GM12878 (cell line): ENCODE measurements around the gene CRMP1. TPM values are rescaled to one million over a fixed set of nuclear protein-coding genes. Genes with fewer than 3 reads are reported as not detected.

ENCODE experiments used
- ATAC-seq: fragments of 200-7000 bp; cut with Tn5 transposase; 3 replicates; pipeline ENCODE4 v1.9.1; 2020; ENCODE audit warnings: mild to moderate bottlenecking, moderate library complexity
- BruUV-seq: library from RNA; stranded (reverse); fragments of 400-500 nt; replicated peaks from 2 replicates; lab custom pipeline; 2021; lab: Mats Ljungman, UMichigan
- CTCF ChIA-PET: fragments of 300-600 bp; sonication (Branson Sonifier 250); formaldehyde crosslinking; extraction: SDS; loops from one replicate; lab custom pipeline; 2021; ENCODE audit warnings: inconsistent platforms; lab: Yijun Ruan, JAX
- POLR2A ChIA-PET: fragments of 350-600 bp; formaldehyde crosslinking; extraction: SDS; loops from one replicate; lab custom pipeline; 2021; ENCODE audit warnings: inconsistent platforms; lab: Charles Lee
- RAD21 ChIA-PET: fragments of 300-600 bp; sonication (Branson Sonifier 250); formaldehyde crosslinking; loops from one replicate; lab custom pipeline; 2023; ENCODE audit warnings: antibody characterized with exemption; ENCODE audit not compliant: unreplicated experiment; lab: Charles Lee
- SMC1A ChIA-PET: fragments of 300-600 bp; sonication (Branson Sonifier 250); formaldehyde crosslinking; loops from one replicate; lab custom pipeline; 2023; ENCODE audit not compliant: unreplicated experiment, uncharacterized antibody; lab: Charles Lee
- DNase-seq: peaks from one replicate; pipeline ENCODE4 v3.0.0-alpha.2; 2011; ENCODE audit warnings: low read depth, low spot score
- FAIRE-seq: peaks from 3 replicates; lab custom pipeline; 2011; peaks lifted over from hg19 to GRCh38; lab: Jason Lieb, UNC
- H2AFZ ChIP-seq: 2 replicates; pipeline ENCODE4 v1.6.0; 2011; ENCODE audit warnings: low read depth, low read length, control low read depth; ENCODE audit not compliant: control insufficient read depth
- H3K27ac ChIP-seq: 2 replicates; pipeline ENCODE4 v1.5.1; 2011; ENCODE audit warnings: control low read depth; ENCODE audit not compliant: control insufficient read depth, insufficient read depth
- H3K27me3 ChIP-seq, 2 experiments: replicated peaks in 1 of 2; 2 replicates each; pipeline versions ENCODE4 v1.6.0 to v1.6.1; 2011; ENCODE audit warnings: low read length in 1 of 2; ENCODE audit not compliant: control insufficient read depth in 2 of 2, insufficient read depth in 2 of 2
- H3K36me3 ChIP-seq, 2 experiments: 2 replicates each; pipeline ENCODE4 v1.5.1; 2011; ENCODE audit warnings: low read length in 1 of 2; ENCODE audit not compliant: control insufficient read depth in 2 of 2, insufficient read depth in 2 of 2
- H3K4me1 ChIP-seq: 2 replicates; pipeline ENCODE4 v1.6.1; 2011; ENCODE audit warnings: mild to moderate bottlenecking, low read length, moderate library complexity, mixed read lengths; ENCODE audit not compliant: control insufficient read depth, insufficient read depth
- H3K4me2 ChIP-seq: 2 replicates; pipeline ENCODE4 v1.6.0; 2011; ENCODE audit warnings: control low read depth; ENCODE audit not compliant: control insufficient read depth, insufficient read depth
- H3K4me3 ChIP-seq: fragments of 200-600 bp; sonication (generic); 2 replicates; pipeline ENCODE4 v1.5.1; 2016
- H3K79me2 ChIP-seq: 2 replicates; pipeline ENCODE4 v1.6.0; 2011; ENCODE audit warnings: low read length; ENCODE audit not compliant: control insufficient read depth, insufficient read depth
- H3K9ac ChIP-seq: 2 replicates; pipeline ENCODE4 v1.8.0; 2011; ENCODE audit warnings: low read length, control low read depth, mixed read lengths; ENCODE audit not compliant: control insufficient read depth, insufficient read depth
- H3K9me3 ChIP-seq: replicated peaks from 3 replicates; pipeline ENCODE4 v1.5.1; 2011; ENCODE audit warnings: mild to moderate bottlenecking, low read length; ENCODE audit not compliant: control insufficient read depth, insufficient read depth
- H4K20me1 ChIP-seq: 2 replicates; pipeline ENCODE4 v1.6.0; 2011; ENCODE audit not compliant: control insufficient read depth, insufficient read depth
- BACH1 ChIP-seq: fragments of 450-650 bp; IDR thresholded peaks from 2 replicates; pipeline ENCODE4 v1.6.1; 2017; ENCODE audit warnings: mild to moderate bottlenecking, borderline replicate concordance
- DPF2 ChIP-seq: fragments of 450-650 bp; IDR thresholded peaks from 2 replicates; pipeline ENCODE4 v1.6.1; 2017; ENCODE audit warnings: mild to moderate bottlenecking
- E4F1 ChIP-seq: fragments of 450-650 bp; IDR thresholded peaks from 2 replicates; pipeline ENCODE4 v1.6.1; 2018; ENCODE audit warnings: borderline replicate concordance, mild to moderate bottlenecking; ENCODE audit not compliant: partially characterized antibody
- ESRRA ChIP-seq: IDR thresholded peaks from 2 replicates; pipeline ENCODE4 v1.6.1; 2012; ENCODE audit warnings: mild to moderate bottlenecking, low read length, improper control_type of control experiment
- IRF4 ChIP-seq: IDR thresholded peaks from 2 replicates; pipeline ENCODE4 v1.6.1; 2011; ENCODE audit warnings: low read depth, low read length
- LARP7 ChIP-seq: fragments of 450-650 bp; IDR thresholded peaks from 2 replicates; pipeline ENCODE4 v1.6.1; 2017; ENCODE audit warnings: mild to moderate bottlenecking
- PAX8 ChIP-seq: fragments of 450-650 bp; IDR thresholded peaks from 2 replicates; pipeline ENCODE4 v1.6.1; 2017; ENCODE audit warnings: mild to moderate bottlenecking, moderate library complexity
- RELB ChIP-seq: fragments of 450-650 bp; IDR thresholded peaks from 2 replicates; pipeline ENCODE4 v1.6.1; 2017; ENCODE audit warnings: low read depth, mild to moderate bottlenecking, moderate library complexity
- SIX5 ChIP-seq: IDR thresholded peaks from 2 replicates; pipeline ENCODE4 v1.6.1; 2011; ENCODE audit warnings: mild to moderate bottlenecking, low read depth, low read length, moderate library complexity; ENCODE audit not compliant: severe bottlenecking
- SKIL ChIP-seq: fragments of 450-650 bp; IDR thresholded peaks from 2 replicates; pipeline ENCODE4 v1.6.1; 2017; ENCODE audit warnings: mild to moderate bottlenecking, low read depth, inconsistent platforms; ENCODE audit not compliant: poor library complexity, severe bottlenecking
- SPI1 ChIP-seq: IDR thresholded peaks from 2 replicates; pipeline ENCODE4 v1.6.1; 2011; ENCODE audit warnings: low read depth, mild to moderate bottlenecking, low read length, moderate library complexity, borderline replicate concordance; ENCODE audit not compliant: insufficient read depth
- ZNF384 ChIP-seq: IDR thresholded peaks from 2 replicates; pipeline ENCODE4 v1.6.1; 2012; ENCODE audit warnings: low read depth, mild to moderate bottlenecking, low read length, improper control_type of control experiment, borderline replicate concordance
- WGBS: methylation state at CpG from one replicate; pipeline ENCODE4 v1.1.6; 2016; ENCODE audit warnings: low lambda C conversion rate; ENCODE audit not compliant: insufficient replicate concordance, insufficient coverage; ENCODE audit errors: missing lambda C conversion rate; 5-methylcytosine and 5-hydroxymethylcytosine counted together
- in situ Hi-C: fragments of 300-500 bp; cut with MboI; formaldehyde crosslinking; loops from 9 replicates; pipeline ENCODE4 v1.14.3; 2018; ENCODE audit warnings: mixed read lengths
- intact Hi-C: fragments of 100-400 bp; cut with micrococcal nuclease; formaldehyde crosslinking; loops from one replicate; pipeline ENCODE4 v1.14.2; 2022; ENCODE audit not compliant: unreplicated experiment
- polyA plus RNA-seq, 11 experiments: library from polyadenylated mRNA; depleted of rRNA in 4 of 11; unstranded in 6 of 11; stranded (reverse) in 5 of 11; fragments of >200 nt; fragmentation: Nextera tagmentation in 4 of 11; fragmentation: Illumina TruSeq in 1 of 11; extraction: Ambion mirVana in 4 of 11; extraction: Trizol in 1 of 11; gene quantifications; 1 replicate in 1 of 11; 2 replicates in 10 of 11; pipeline versions ENCODE4 v1.2.1 to v1.2.3, GENCODE V29; 2011 to 2016; ENCODE audit warnings: inconsistent platforms in 2 of 11, missing spikeins in 2 of 11, low read depth in 1 of 11
- total RNA-seq, 4 experiments: library from RNA; depleted of rRNA in 3 of 4; stranded (reverse); fragments of >200 nt in 3 of 4; fragmentation: Illumina TruSeq in 1 of 4; extraction: Trizol in 1 of 4; gene quantifications; 2 replicates each; pipeline versions ENCODE4 v1.2.1 to v1.2.3, GENCODE V29; 2013 to 2021

The CRMP1 gene
- total and polyA plus RNA-seq, 10 of the 15 experiments (the other 5 are each of a cell fraction or from before 2014, with no cell fraction given): 0.03 to 1.4 (median 0.12) TPM; not detected in 2

GRCh38 chr4:5789141-5789540 is 103.7 kb downstream of the CRMP1 start (continued):
- no peak for TF ChIP-seq E4F1
- no peak for TF ChIP-seq IRF4
- TF ChIP-seq ZNF384: no peak
- no peak for TF ChIP-seq RELB
- TF ChIP-seq ESRRA: no peak
- no peak for TF ChIP-seq DPF2

- no peaks in the 10 kb centered on the region for H3K79me2 ChIP-seq
- ATAC-seq (peak; percentile 24; the same call in 1 of the 3 replicates), DNase-seq (no peak), FAIRE-seq (no peak)
- H3K9me3 ChIP-seq: peaks cover 4% of the 10 kb centered on the region; the same call in 1 of the 3 replicates
- TF ChIP-seq PAX8: no peak
- no peak for TF ChIP-seq SIX5
- peak; percentile 71; the same call in 1 of the 2 replicates for TF ChIP-seq SPI1
- no peak for TF ChIP-seq BACH1
- no peak for TF ChIP-seq SKIL
- TF ChIP-seq LARP7: no peak
- POLR2A ChIA-PET: no interaction called here
- H3K4me1 ChIP-seq: no peaks in the 10 kb centered on the region
- no peaks in the 10 kb centered on the region for H4K20me1 ChIP-seq
- intact Hi-C loops: no loop called here
- no peaks in the 10 kb centered on the region for H3K27me3 ChIP-seq
- no peak overlapping the region for H3K4me2 ChIP-seq
- CTCF ChIA-PET: no interaction called here
- no peak overlapping the region for H3K4me3 ChIP-seq
- H2AFZ ChIP-seq: no peak overlapping the region
- H3K36me3 ChIP-seq: peaks cover 2 to 5% of the 10 kb centered on the region in 2 experiments; a peak in 2 of 4 replicates
- no peak overlapping the region for H3K27ac ChIP-seq
- SMC1A ChIA-PET: interaction anchor here (1.3 kb wide), 1 partner anchor 16 kb away, joined by 4 read pairs; no protein-coding TSS in a partner anchor
- in situ Hi-C loops: no loop called here
- RAD21 ChIA-PET: no interaction called here
- WGBS: 3% methylated on average over 2 of the region's 2 CpGs
- H3K9ac ChIP-seq: no peak overlapping the region
- no TSS peak for BruUV-seq
Measured at GRCh38 chr4:5788144-5788543, 104.7 kb downstream of the CRMP1 start.
